GM23338 (cell line): Measurements from ENCODE around the gene PHC2. TPM values are rescaled to one million over a fixed set of nuclear protein-coding genes. Genes with fewer than 3 reads are reported as not detected.

Source experiments
- ATAC-seq: fragments of 200-7000 bp; cut with Tn5 transposase; 3 replicates; pipeline ENCODE4 v1.9.1; 2020
- DNase-seq: peaks from one replicate; pipeline ENCODE4 v3.0.0-alpha.2; 2015; ENCODE audit warnings: low spot score
- H2AFZ ChIP-seq: fragments of 200-600 bp; sonication (generic); 2 replicates; pipeline ENCODE4 v1.8.0; 2016; ENCODE audit warnings: antibody characterized with exemption, mild to moderate bottlenecking, moderate library complexity
- H3F3A ChIP-seq: fragments of 200-600 bp; sonication (generic); replicated peaks from 2 replicates; pipeline ENCODE4 v1.8.0; 2017; ENCODE audit warnings: antibody characterized with exemption, mixed run types, low read depth
- H3K27ac ChIP-seq: fragments of 200-600 bp; sonication (generic); 2 replicates; pipeline ENCODE4 v1.6.1; 2016; ENCODE audit warnings: low read depth
- H3K27me3 ChIP-seq: fragments of 200-600 bp; sonication (generic); 2 replicates; pipeline ENCODE4 v1.8.0; 2016; ENCODE audit warnings: mild to moderate bottlenecking, mixed run types, moderate library complexity; ENCODE audit not compliant: insufficient read depth
- H3K36me3 ChIP-seq: fragments of 200-600 bp; sonication (generic); 2 replicates; pipeline ENCODE4 v1.8.0; 2016; ENCODE audit warnings: mild to moderate bottlenecking; ENCODE audit not compliant: insufficient read depth
- H3K4me1 ChIP-seq: fragments of 200-600 bp; sonication (generic); 2 replicates; pipeline ENCODE4 v1.8.0; 2016; ENCODE audit warnings: mild to moderate bottlenecking, moderate library complexity; ENCODE audit not compliant: insufficient read depth
- H3K4me2 ChIP-seq: fragments of 200-600 bp; sonication (generic); 2 replicates; pipeline ENCODE4 v1.7.1; 2017; ENCODE audit warnings: mixed run types
- H3K4me3 ChIP-seq: fragments of 200-600 bp; sonication (generic); 2 replicates; pipeline ENCODE4 v1.6.1; 2016; ENCODE audit warnings: mixed run types
- H3K79me2 ChIP-seq: fragments of 200-600 bp; sonication (generic); replicated peaks from 2 replicates; pipeline ENCODE4 v1.8.0; 2017; ENCODE audit warnings: mild to moderate bottlenecking; ENCODE audit not compliant: insufficient read depth
- H3K9me2 ChIP-seq: fragments of 200-600 bp; sonication (generic); 2 replicates; pipeline ENCODE4 v1.8.0; 2017; ENCODE audit not compliant: insufficient read depth
- H4K20me1 ChIP-seq: fragments of 200-600 bp; sonication (generic); replicated peaks from 2 replicates; pipeline ENCODE4 v1.8.0; 2017; ENCODE audit warnings: mild to moderate bottlenecking; ENCODE audit not compliant: insufficient read depth
- H3K27ac Mint-ChIP-seq: 2 replicates; pipeline ENCODE4 v1.8.0; 2020; ENCODE audit warnings: inconsistent platforms, mild to moderate bottlenecking, moderate library complexity, mixed read lengths
- H3K27me3 Mint-ChIP-seq: 3 replicates; pipeline ENCODE4 v1.8.0; 2022; ENCODE audit warnings: low read depth, mild to moderate bottlenecking, moderate library complexity, mixed read lengths, inconsistent platforms; ENCODE audit not compliant: insufficient read depth, poor library complexity
- H3K36me3 Mint-ChIP-seq: 3 replicates; pipeline ENCODE4 v1.8.0; 2021; ENCODE audit warnings: low read depth, mild to moderate bottlenecking, inconsistent platforms, moderate library complexity, mixed read lengths
- H3K4me1 Mint-ChIP-seq: 3 replicates; pipeline ENCODE4 v1.8.0; 2020; ENCODE audit warnings: mild to moderate bottlenecking, inconsistent platforms, mixed read lengths
- H3K4me3 Mint-ChIP-seq: 3 replicates; pipeline ENCODE4 v1.8.0; 2021; ENCODE audit warnings: moderate library complexity, mild to moderate bottlenecking, inconsistent platforms, mixed read lengths
- H3K9me3 Mint-ChIP-seq: 3 replicates; pipeline ENCODE4 v1.8.0; 2020; ENCODE audit warnings: moderate library complexity, mild to moderate bottlenecking, inconsistent platforms, mixed read lengths
- EZH2 ChIP-seq: fragments of 200-600 bp; sonication (generic); IDR thresholded peaks from one replicate; pipeline ENCODE4 v1.8.0; 2017; ENCODE audit warnings: antibody characterized with exemption, mild to moderate bottlenecking, low read depth; ENCODE audit not compliant: unreplicated experiment
- EZH2phosphoT487 ChIP-seq: fragments of 200-600 bp; sonication (generic); IDR thresholded peaks from one replicate; pipeline ENCODE4 v1.8.1; 2018; ENCODE audit warnings: antibody characterized with exemption; ENCODE audit not compliant: unreplicated experiment
- POLR2AphosphoS5 ChIP-seq: IDR thresholded peaks from 2 replicates; pipeline ENCODE4 v1.6.1; 2016; ENCODE audit warnings: antibody characterized with exemption, low read depth
- ZNF114 ChIP-seq: fragments of 250-450 bp; sonication (Bioruptor Pico); IDR thresholded peaks from 2 replicates; pipeline ENCODE4 v1.5.0; 2020; ENCODE audit warnings: mild to moderate bottlenecking, moderate library complexity
- ZNF462 ChIP-seq: fragments of 250-450 bp; sonication (Bioruptor Pico); IDR thresholded peaks from 2 replicates; pipeline ENCODE4 v1.5.0; 2020; ENCODE audit warnings: mild to moderate bottlenecking, moderate library complexity
- polyA plus RNA-seq: library from polyadenylated mRNA; unstranded; fragments of >200 nt; fragmentation: Nextera tagmentation; extraction: Ambion mirVana; gene quantifications from 2 replicates; pipeline ENCODE4 v1.2.1, GENCODE V29; 2016
- total RNA-seq: library from RNA; depleted of rRNA; stranded (reverse); fragments of >200 nt; shearing (Covaris generic); gene quantifications from 2 replicates; pipeline ENCODE4 v1.2.3, GENCODE V29; 2014

Gene PHC2
- total and polyA plus RNA-seq, 2 experiments from 2014 or later, result 1.7 to 7.3 TPM

DNA sequence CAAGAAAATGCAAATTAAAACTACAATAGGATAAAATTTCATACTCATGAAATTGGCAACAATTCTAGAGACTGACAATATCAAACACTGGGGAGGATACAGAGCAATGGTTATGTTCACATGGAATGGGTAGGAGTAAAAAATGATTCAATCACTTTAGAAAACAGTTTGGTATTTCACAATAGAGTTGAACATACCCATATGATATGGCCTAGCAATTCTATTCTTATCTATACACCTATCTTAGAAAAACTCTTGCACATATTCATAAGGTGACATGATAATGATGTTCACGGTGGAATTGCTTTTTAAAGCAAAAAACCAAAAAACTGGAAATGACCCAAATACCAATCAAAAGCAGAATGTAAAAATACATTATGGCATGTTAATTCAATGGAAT is 28.7 kb downstream of the PHC2 start (continued):
- TF ChIP-seq ZNF462 (CRISPR knock-in tag), result no peak
- no peak for TF ChIP-seq EZH2phosphoT487
- no peak for TF ChIP-seq POLR2AphosphoS5

GRCh38 chr1:33401471-33401870 is 29.4 kb downstream of the PHC2 start:
- Histone ChIP-seq H3K4me3 (no peak overlapping the region), H4K20me1 (no peaks in the 10 kb centered on the region), H3K79me2 (no peaks in the 10 kb centered on the region), H3K4me1 (no peaks in the 10 kb centered on the region), H3K9me2 (no peaks in the 10 kb centered on the region; the same call in 1 of the 2 replicates), H3F3A (no peaks in the 10 kb centered on the region), H3K27ac (no peak overlapping the region), H3K36me3 (no peaks in the 10 kb centered on the region), H3K4me2 (no peak overlapping the region), H2AFZ (no peak overlapping the region), H3K27me3 (no peaks in the 10 kb centered on the region)
- no peaks in the 10 kb centered on the region for H3K27me3 Mint-ChIP-seq
- TF ChIP-seq ZNF114 (CRISPR knock-in tag) (no peak), EZH2 (no peak), POLR2AphosphoS5 (no peak)
- no peak overlapping the region for H3K4me3 Mint-ChIP-seq
- H3K36me3 Mint-ChIP-seq, result no peaks in the 10 kb centered on the region
- H3K4me1 Mint-ChIP-seq, result no peaks in the 10 kb centered on the region
- DNase-seq, result no peak
- no peak for ATAC-seq
- no peak overlapping the region for H3K27ac Mint-ChIP-seq
- no peaks in the 10 kb centered on the region; the same call in 1 of the 3 replicates for H3K9me3 Mint-ChIP-seq
